ENCODE results near the gene EEF2K. TPM values are rescaled to one million over a fixed set of nuclear protein-coding genes. Genes with fewer than 3 reads are reported as not detected.
A peak's percentile ranks its signal among the peaks of the same experiment; 100 is the strongest.

Gene EEF2K
- total RNA-seq (2014; rRNA removed) (9.1 and 15.0 TPM in 2 replicates), Bru-seq, nascent RNA (percentile 60 among the genes with signal in this experiment), BruChase-seq, experiment 1, labeled RNA remaining after a 6-hour chase (percentile 65 among the genes with signal in this experiment), BruChase-seq, experiment 2, labeled RNA remaining after a 2-hour chase (percentile 65 among the genes with signal in this experiment)
- long read RNA-seq, full-length matches to known transcripts: 8 of 29 reads
- long read RNA-seq, partial matches to known transcripts: 7 of 29 reads
- long read RNA-seq, other reads (novel, unspliced or antisense): 14 of 29 reads

GRCh38 chr16:22206013-22206841, at the start of gene EEF2K:
Gene EEF2K, plus strand, starts transcription at chr16:22206278. Its CDS starts 19,452 bp downstream, at chr16:22225730.
- TF ChIP-seq CTCF (conservative IDR thresholded peaks at IDR 0.05; ENCODE audit: low read depth, low read length) (peak; percentile 56), EZH2phosphoT487 (IDR thresholded peaks at IDR 0.05; ENCODE audit: borderline replicate concordance, low read length) (no peak)
- Histone ChIP-seq H3K27ac (ENCODE audit: low read length) (peak within 1 kb of the TSS; percentile 72), H4K20me1 (ENCODE audit: low read length) (peaks cover 12% of the 10 kb centered on the region; the same call in 1 of the 2 replicates), H3K36me3 (ENCODE audit: low read depth, low read length) (no peaks in the 10 kb centered on the region), H3K9me3 (ENCODE audit: low read length) (no peaks in the 10 kb centered on the region), H3K4me3 (ENCODE audit: low read length) (peak within 1 kb of the TSS; percentile 92), H3K4me2 (ENCODE audit: low read length) (peak within 1 kb of the TSS; percentile 87), H3K79me2 (ENCODE audit: low read length) (peaks cover 51% of the 10 kb centered on the region), H3K27me3 (ENCODE audit: low read length) (no peaks in the 10 kb centered on the region), H3K4me1 (ENCODE audit: insufficient read depth, low read length) (peaks cover 15% of the 10 kb centered on the region), H3F3A (ENCODE audit: low read length, unreplicated experiment) (no peaks in the 10 kb centered on the region), H3K9ac (ENCODE audit: low read length) (peak within 1 kb of the TSS; percentile 94), H3K9me2 (replicated peaks; ENCODE audit: low read length) (no peaks in the 10 kb centered on the region), H2AFZ (ENCODE audit: low read length) (peak within 1 kb of the TSS; percentile 87)
- intact Hi-C loops (cut with micrococcal nuclease): loop anchor here (1.0 kb wide), 1 partner anchor 91 kb away; the partner anchor contains the start of gene POLR3E
- DNase-seq: peak; percentile 95
- ATAC-seq: peak; percentile 88
- no TSS peak for BruUV-seq (replicated peaks)
- ChIA-PET CTCF (interaction anchor here (0.5 to 0.6 kb wide), 2 partner anchors 10 to 34 kb away, joined by 10 to 14 read pairs; no protein-coding TSS in a partner anchor), POLR2A (ENCODE audit: unreplicated experiment) (interaction anchor here (0.6 to 0.7 kb wide), 2 partner anchors 41 to 92 kb away, joined by 3 to 7 read pairs; no protein-coding TSS in a partner anchor)

GRCh38 chr16:22161401-22161800, 44.7 kb upstream of the EEF2K start:
- Histone ChIP-seq H2AFZ (ENCODE audit: low read length) (no peak overlapping the region), H4K20me1 (ENCODE audit: low read length) (no peaks in the 10 kb centered on the region), H3K4me3 (ENCODE audit: low read length) (no peak overlapping the region), H3K9me3 (ENCODE audit: low read length) (no peaks in the 10 kb centered on the region), H3K36me3 (ENCODE audit: low read depth, low read length) (no peaks in the 10 kb centered on the region), H3K9me2 (replicated peaks; ENCODE audit: low read length) (no peaks in the 10 kb centered on the region), H3K27ac (ENCODE audit: low read length) (no peak overlapping the region), H3K4me1 (ENCODE audit: insufficient read depth, low read length) (no peaks in the 10 kb centered on the region), H3K4me2 (ENCODE audit: low read length) (no peak overlapping the region), H3F3A (ENCODE audit: low read length, unreplicated experiment) (no peaks in the 10 kb centered on the region), H3K9ac (ENCODE audit: low read length) (no peak overlapping the region), H3K27me3 (ENCODE audit: low read length) (no peaks in the 10 kb centered on the region), H3K79me2 (ENCODE audit: low read length) (no peaks in the 10 kb centered on the region)
- no peak for TF ChIP-seq EZH2phosphoT487 (IDR thresholded peaks at IDR 0.05; ENCODE audit: borderline replicate concordance, low read length)
- no peak for TF ChIP-seq EZH2 (IDR thresholded peaks at IDR 0.05; ENCODE audit: low read length, unreplicated experiment)
- ATAC-seq (no peak), DNase-seq (no peak)
- intact Hi-C loops (cut with micrococcal nuclease): no loop called here
- CTCF ChIA-PET: no interaction called here
- BruUV-seq (replicated peaks): no TSS peak
- POLR2A ChIA-PET (ENCODE audit: unreplicated experiment): no interaction called here

GRCh38 chr16:22161999-22162655, 44.0 kb upstream of the EEF2K start, which contains the start of gene SDR42E2:
Gene SDR42E2, plus strand, starts transcription at chr16:22162506. Its CDS starts 3,077 bp downstream, at chr16:22165583.
- H3K9me3 ChIP-seq (ENCODE audit: low read length): no peaks in the 10 kb centered on the region
- no peak within 1 kb of the TSS for H2AFZ ChIP-seq (ENCODE audit: low read length)
- no peak within 1 kb of the TSS for H3K4me3 ChIP-seq (ENCODE audit: low read length)
- ATAC-seq: no peak
- DNase-seq: no peak
- H3F3A ChIP-seq (ENCODE audit: low read length, unreplicated experiment): no peaks in the 10 kb centered on the region
- ChIA-PET POLR2A (ENCODE audit: unreplicated experiment) (no interaction called here), CTCF (no interaction called here)
- no peak within 1 kb of the TSS for H3K4me2 ChIP-seq (ENCODE audit: low read length)
- TF ChIP-seq EZH2phosphoT487 (IDR thresholded peaks at IDR 0.05; ENCODE audit: borderline replicate concordance, low read length) (no peak), EZH2 (IDR thresholded peaks at IDR 0.05; ENCODE audit: low read length, unreplicated experiment) (no peak), CTCF (conservative IDR thresholded peaks at IDR 0.05; ENCODE audit: low read depth, low read length) (no peak)
- no peak within 1 kb of the TSS for H3K9ac ChIP-seq (ENCODE audit: low read length)
- BruUV-seq (replicated peaks): no TSS peak
- H3K4me1 ChIP-seq (ENCODE audit: insufficient read depth, low read length): no peaks in the 10 kb centered on the region
- H3K27me3 ChIP-seq (ENCODE audit: low read length): no peaks in the 10 kb centered on the region
- intact Hi-C loops (cut with micrococcal nuclease): no loop called here
- no peaks in the 10 kb centered on the region for H4K20me1 ChIP-seq (ENCODE audit: low read length)
- no peaks in the 10 kb centered on the region for H3K79me2 ChIP-seq (ENCODE audit: low read length)
- H3K27ac ChIP-seq (ENCODE audit: low read length): no peak within 1 kb of the TSS
- no peaks in the 10 kb centered on the region for H3K36me3 ChIP-seq (ENCODE audit: low read depth, low read length)
- H3K9me2 ChIP-seq (replicated peaks; ENCODE audit: low read length): no peaks in the 10 kb centered on the region
